Kidney epithelial cell (primary cell): ENCODE data around the gene GNAI2. TPM values are rescaled to one million over a fixed set of nuclear protein-coding genes. Genes with fewer than 3 reads are reported as not detected.

Experiments
- DNase-seq: peaks from one replicate; pipeline ENCODE4 v3.0.0-alpha.2; 2010; ENCODE audit warnings: low read depth
- H3K27me3 ChIP-seq: 2 replicates; pipeline ENCODE4 v1.6.0; 2011; ENCODE audit warnings: low read length; ENCODE audit not compliant: control insufficient read depth, insufficient read depth
- H3K36me3 ChIP-seq: 2 replicates; pipeline ENCODE4 v1.5.1; 2011; ENCODE audit warnings: low read length; ENCODE audit not compliant: control insufficient read depth, insufficient read depth
- H3K4me3 ChIP-seq: 2 replicates; pipeline ENCODE4 v1.5.1; 2011; ENCODE audit warnings: low read depth, mild to moderate bottlenecking, control low read depth, low read length
- CTCF ChIP-seq: IDR thresholded peaks from 2 replicates; pipeline ENCODE4 v1.5.1; 2011; ENCODE audit warnings: mild to moderate bottlenecking, moderate library complexity, low read length, control low read depth, inconsistent platforms; ENCODE audit not compliant: insufficient read depth, poor library complexity, severe bottlenecking
- total RNA-seq: library from RNA; depleted of rRNA; stranded (reverse); fragments of >200 nt; gene quantifications from 2 replicates; pipeline ENCODE4 v1.2.3, GENCODE V29; 2015

Gene GNAI2
- total RNA-seq, 1 donor from 2014 or later: 208 TPM

GRCh38 chr3:50212971-50213370, 23.0 kb upstream of the GNAI2 start:
- no peaks in the 10 kb centered on the region for H3K36me3 ChIP-seq
- DNase-seq: no peak
- TF ChIP-seq CTCF: no peak

GRCh38 chr3:50213373-50213772, 22.6 kb upstream of the GNAI2 start:
- Histone ChIP-seq H3K4me3 (no peak overlapping the region), H3K27me3 (peaks cover 17% of the 10 kb centered on the region), H3K36me3 (no peaks in the 10 kb centered on the region)
- no peak for TF ChIP-seq CTCF
- DNase-seq: no peak

More at GRCh38 chr3:50212971-50213370, 23.0 kb upstream of the GNAI2 start:
- Histone ChIP-seq H3K4me3 (no peak overlapping the region), H3K27me3 (peaks cover 14% of the 10 kb centered on the region)

GRCh38 chr3:50214824-50215223, 21.2 kb upstream of the GNAI2 start:
- Histone ChIP-seq H3K4me3 (no peak overlapping the region), H3K36me3 (no peaks in the 10 kb centered on the region), H3K27me3 (peaks cover 17% of the 10 kb centered on the region)
- no peak for DNase-seq
- no peak for TF ChIP-seq CTCF

- no peak for TF ChIP-seq CTCF
- H3K4me3 ChIP-seq: no peak overlapping the region
- peaks cover 17% of the 10 kb centered on the region for H3K27me3 ChIP-seq
- DNase-seq: no peak
- no peaks in the 10 kb centered on the region for H3K36me3 ChIP-seq
Measured at GRCh38 chr3:50215529-50215928, 20.5 kb upstream of the GNAI2 start.

GRCh38 chr3:50217681-50218080, 18.3 kb upstream of the GNAI2 start:
- Histone ChIP-seq H3K4me3 (no peak overlapping the region), H3K27me3 (peaks cover 17% of the 10 kb centered on the region), H3K36me3 (no peaks in the 10 kb centered on the region)
- DNase-seq: no peak
- no peak for TF ChIP-seq CTCF

- H3K36me3 ChIP-seq: no peaks in the 10 kb centered on the region
- no peak for DNase-seq
- H3K4me3 ChIP-seq: no peak overlapping the region
- TF ChIP-seq CTCF: no peak
- peaks cover 17% of the 10 kb centered on the region for H3K27me3 ChIP-seq
Measured at GRCh38 chr3:50218448-50218847, 17.6 kb upstream of the GNAI2 start.
